CD4-positive, alpha-beta T cell (primary cell): ENCODE data around the gene CFAP61. TPM values are rescaled to one million over a fixed set of nuclear protein-coding genes. Genes with fewer than 3 reads are reported as not detected.

Source experiments
- ATAC-seq: fragments of 200-7000 bp; cut with Tn5 transposase; one replicate; pipeline ENCODE4 v1.10.0; 2022; ENCODE audit warnings: mild to moderate bottlenecking; ENCODE audit not compliant: poor library complexity
- CTCF ChIA-PET: fragments of 350-600 bp; sonication (Branson Sonifier 250); formaldehyde crosslinking; loops from one replicate; lab custom pipeline; 2021; ENCODE audit warnings: antibody characterized with exemption, inconsistent platforms; lab: Charles Lee
- POLR2A ChIA-PET: fragments of 350-600 bp; sonication (Branson Sonifier 250); formaldehyde crosslinking; loops from one replicate; lab custom pipeline; 2021; ENCODE audit warnings: antibody characterized with exemption, inconsistent platforms; lab: Charles Lee
- DNase-seq, 14 experiments: peaks; one replicate each; pipeline ENCODE4 v3.0.0-alpha.2; 2013 to 2020; ENCODE audit warnings: mixed read lengths in 2 of 14
- H3K27ac ChIP-seq, 2 donors: one replicate each; pipeline versions ENCODE4 v1.5.1 to v1.7.0; 2013; ENCODE audit warnings: low read length in 2 of 2, low read depth in 1 of 2, mild to moderate bottlenecking in 1 of 2
- H3K27me3 ChIP-seq, 2 experiments: 1 replicate in 1 of 2; 2 replicates in 1 of 2; pipeline versions ENCODE4 v1.6.1 to v1.7.0; 2013; ENCODE audit warnings: low read length in 2 of 2, control low read depth in 1 of 2, mild to moderate bottlenecking in 1 of 2, moderate library complexity in 1 of 2; ENCODE audit not compliant: insufficient read depth in 2 of 2, control insufficient read depth in 1 of 2
- H3K36me3 ChIP-seq: one replicate; pipeline ENCODE4 v1.6.1; 2013; ENCODE audit warnings: low read length, control low read depth; ENCODE audit not compliant: insufficient read depth
- H3K4me1 ChIP-seq: one replicate; pipeline ENCODE4 v1.6.1; 2013; ENCODE audit warnings: low read length, control low read depth; ENCODE audit not compliant: insufficient read depth
- H3K4me3 ChIP-seq: one replicate; pipeline ENCODE4 v1.5.1; 2013; ENCODE audit warnings: mild to moderate bottlenecking, low read length, moderate library complexity
- H3K9me3 ChIP-seq, 2 experiments: 1 replicate in 1 of 2; 2 replicates in 1 of 2; pipeline versions ENCODE4 v1.6.1 to v1.7.0; 2013; ENCODE audit warnings: low read length in 2 of 2, mild to moderate bottlenecking in 2 of 2, control low read depth in 1 of 2, moderate library complexity in 1 of 2; ENCODE audit not compliant: control insufficient read depth in 1 of 2, insufficient read depth in 1 of 2
- H3K27ac Mint-ChIP-seq: one replicate; pipeline ENCODE4 v1.8.0; 2020; ENCODE audit warnings: mixed read lengths
- H3K27me3 Mint-ChIP-seq: one replicate; pipeline ENCODE4 v1.8.0; 2021; ENCODE audit warnings: mixed read lengths
- H3K36me3 Mint-ChIP-seq: one replicate; pipeline ENCODE4 v1.8.0; 2021; ENCODE audit warnings: low read depth, mixed read lengths
- H3K4me1 Mint-ChIP-seq: one replicate; pipeline ENCODE4 v1.8.0; 2021; ENCODE audit warnings: low read depth, mixed read lengths
- H3K4me3 Mint-ChIP-seq: one replicate; pipeline ENCODE4 v1.8.0; 2020; ENCODE audit warnings: mild to moderate bottlenecking, mixed read lengths
- H3K9me3 Mint-ChIP-seq: one replicate; pipeline ENCODE4 v1.8.0; 2020; ENCODE audit warnings: mixed read lengths
- CTCF ChIP-seq: fragments of 200-600 bp; IDR thresholded peaks from one replicate; pipeline ENCODE4 v1.8.0; 2022; ENCODE audit warnings: antibody characterized with exemption, mild to moderate bottlenecking
- intact Hi-C, 2 experiments: fragments of 100-400 bp; cut with DNase I in 1 of 2; cut with micrococcal nuclease in 1 of 2; formaldehyde crosslinking; loops; one replicate each; pipeline versions ENCODE4 v1.15.1 to v1.9.0; 2023 to 2025; cut with DNase I, micrococcal nuclease
- total RNA-seq, 174 experiments: library from RNA in 2 of 174; stranded (reverse) in 2 of 174; gene quantifications; one replicate each; pipeline ENCODE4 v1.2.3 and lab custom pipeline; 2021 to 2026

CFAP61 gene
- total RNA-seq, 2 experiments from 2014 or later, result not detected

- CTCF ChIA-PET, result no interaction called here
- Mint-ChIP-seq H3K9me3 (peaks cover 3% of the 10 kb centered on the region), H3K27me3 (peaks cover 18% of the 10 kb centered on the region), H3K27ac (no peak overlapping the region), H3K4me1 (no peaks in the 10 kb centered on the region), H3K4me3 (no peak overlapping the region), H3K36me3 (no peaks in the 10 kb centered on the region)
- no peak for TF ChIP-seq CTCF
- H3K36me3 ChIP-seq, result no peaks in the 10 kb centered on the region
- no peaks in the 10 kb centered on the region for H3K4me1 ChIP-seq
- H3K9me3 ChIP-seq, result no peaks in the 10 kb centered on the region
- H3K4me3 ChIP-seq, result no peak overlapping the region
- H3K27me3 ChIP-seq, result no peaks in the 10 kb centered on the region
- DNase-seq (peak in 3 of 14 experiments; percentile 6 to 62 (median 8)), ATAC-seq (no peak)
- intact Hi-C loops, result no loop called here
- POLR2A ChIA-PET, result no interaction called here
- no peak overlapping the region for H3K27ac ChIP-seq
These were observed 129.0 kb downstream of the CFAP61 start for GRCh38 chr20:20181322-20181721.

- ChIA-PET POLR2A (no interaction called here), CTCF (no interaction called here)
- Mint-ChIP-seq H3K4me3 (no peak overlapping the region), H3K36me3 (no peaks in the 10 kb centered on the region), H3K27me3 (peaks cover 6% of the 10 kb centered on the region), H3K9me3 (peaks cover 3% of the 10 kb centered on the region), H3K4me1 (no peaks in the 10 kb centered on the region), H3K27ac (no peak overlapping the region)
- ATAC-seq, result no peak
- Histone ChIP-seq H3K9me3 (peaks cover 0 to 5% of the 10 kb centered on the region in 2 experiments), H3K4me1 (no peaks in the 10 kb centered on the region), H3K27me3 (no peaks in the 10 kb centered on the region), H3K27ac (no peak overlapping the region), H3K36me3 (no peaks in the 10 kb centered on the region), H3K4me3 (no peak overlapping the region)
- peak in 1 of 14 experiments; percentile 11 for DNase-seq
- TF ChIP-seq CTCF, result no peak
- intact Hi-C loops, result no loop called here
These were observed 131.8 kb downstream of the CFAP61 start for GRCh38 chr20:20184149-20184548.

GRCh38 chr20:20184706-20185105 is 132.4 kb downstream of the CFAP61 start:
- intact Hi-C loops, result no loop called here

More at GRCh38 chr20:20184706-20185105, 132.4 kb downstream of the CFAP61 start:
- Mint-ChIP-seq H3K4me3 (no peak overlapping the region), H3K4me1 (no peaks in the 10 kb centered on the region), H3K9me3 (peaks cover 3% of the 10 kb centered on the region), H3K27me3 (peaks cover 6% of the 10 kb centered on the region), H3K27ac (no peak overlapping the region), H3K36me3 (no peaks in the 10 kb centered on the region)
- H3K27ac ChIP-seq, result no peak overlapping the region
- H3K9me3 ChIP-seq, result peaks cover 0 to 5% of the 10 kb centered on the region in 2 experiments
- no peaks in the 10 kb centered on the region for H3K36me3 ChIP-seq
- H3K4me3 ChIP-seq, result no peak overlapping the region
- CTCF ChIA-PET, result no interaction called here
- no peak for ATAC-seq
- H3K27me3 ChIP-seq, result no peaks in the 10 kb centered on the region
- TF ChIP-seq CTCF, result no peak
- DNase-seq, result no peak
- H3K4me1 ChIP-seq, result no peaks in the 10 kb centered on the region
- POLR2A ChIA-PET, result no interaction called here
